Uterus (tissue), 4 donors: Measurements from ENCODE around the gene IPO11. TPM values are rescaled to one million over a fixed set of nuclear protein-coding genes. Genes with fewer than 3 reads are reported as not detected.

Experiments used
- DNase-seq, 2 donors: peaks; one replicate each; pipeline ENCODE4 v3.0.0-alpha.2; 2019 to 2020
- H3K27ac ChIP-seq, 2 donors: fragments of 200-600 bp; sonication (generic); 1 replicate in 1 of 2; 2 replicates in 1 of 2; pipeline ENCODE4 v1.5.1; 2016 to 2018
- H3K27me3 ChIP-seq, 2 donors: fragments of 200-600 bp; sonication (generic); one replicate each; pipeline ENCODE4 v1.5.1; 2018 to 2019; ENCODE audit warnings: control low read depth in 1 of 2
- H3K36me3 ChIP-seq, 2 donors: fragments of 200-600 bp; sonication (generic); one replicate each; pipeline ENCODE4 v1.5.1; 2019; ENCODE audit warnings: control low read depth in 1 of 2
- H3K4me1 ChIP-seq, 2 donors: fragments of 200-600 bp; sonication (generic); one replicate each; pipeline ENCODE4 v1.5.1; 2018 to 2019; ENCODE audit warnings: control low read depth in 1 of 2
- H3K4me3 ChIP-seq, 2 donors: fragments of 200-600 bp; sonication (generic); 1 replicate in 1 of 2; 2 replicates in 1 of 2; pipeline ENCODE4 v1.5.1; 2018 to 2019; ENCODE audit warnings: mild to moderate bottlenecking in 1 of 2
- H3K9me3 ChIP-seq, 2 donors: fragments of 200-600 bp; sonication (generic); one replicate each; pipeline ENCODE4 v1.5.1; 2019; ENCODE audit warnings: control low read depth in 1 of 2
- POLR2A ChIP-seq, 2 donors: fragments of 450-650 bp; IDR thresholded peaks; one replicate each; pipeline ENCODE4 v1.6.1; 2016; ENCODE audit warnings: antibody characterized with exemption in 2 of 2, mild to moderate bottlenecking in 1 of 2, moderate library complexity in 1 of 2
- intact Hi-C: fragments of 100-400 bp; cut with DNase I; formaldehyde crosslinking; loops from one replicate; pipeline ENCODE4 v1.15.1; 2023; ENCODE audit warnings: low total_unique reads
- total RNA-seq, 4 donors: library from RNA; depleted of rRNA in 3 of 4; stranded (reverse); fragments of >200 nt in 3 of 4; gene quantifications; one replicate each; pipeline versions ENCODE4 v1.1.0 to v1.2.4, GENCODE V29; 2014 to 2023
- TF ChIP-seq, protein P1 (sequence below), 4 experiments: fragments of 200-600 bp in 2 of 4; fragments of 450-650 bp in 2 of 4; sonication (generic) in 2 of 4; IDR thresholded peaks; one replicate each; pipeline ENCODE4 v1.5.1; 2016 to 2019; ENCODE audit warnings: antibody characterized with exemption in 4 of 4, mild to moderate bottlenecking in 2 of 4, moderate library complexity in 1 of 4
- donor health status: DM: yes; HTN: yes; CAD: no.

The IPO11 gene
- total RNA-seq, 4 donors from 2014 or later: 20.0 to 62.0 (median 45.3) TPM

DNA sequence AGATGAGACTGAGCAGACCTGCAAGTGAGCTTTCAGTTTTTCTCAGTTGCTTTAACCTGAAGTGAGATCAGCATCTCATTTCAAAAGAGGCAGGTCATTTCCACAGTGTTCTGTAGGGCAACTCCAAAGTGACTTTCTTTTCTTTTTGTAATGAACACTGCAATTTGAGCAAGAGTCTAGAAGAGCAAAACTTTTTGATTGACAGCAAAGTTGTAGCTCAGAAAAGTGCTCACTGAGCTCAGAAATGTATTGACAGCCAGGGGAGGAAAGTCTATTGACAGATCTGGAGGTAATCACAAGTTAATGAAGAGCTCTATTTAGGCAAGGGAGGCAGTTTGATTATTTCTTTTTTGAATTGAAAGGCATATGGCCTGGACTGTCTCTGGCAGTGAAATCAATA, 220.7 kb downstream of the IPO11 start:
- no peaks in the 10 kb centered on the region for H3K36me3 ChIP-seq
- TF ChIP-seq, protein P1, sequence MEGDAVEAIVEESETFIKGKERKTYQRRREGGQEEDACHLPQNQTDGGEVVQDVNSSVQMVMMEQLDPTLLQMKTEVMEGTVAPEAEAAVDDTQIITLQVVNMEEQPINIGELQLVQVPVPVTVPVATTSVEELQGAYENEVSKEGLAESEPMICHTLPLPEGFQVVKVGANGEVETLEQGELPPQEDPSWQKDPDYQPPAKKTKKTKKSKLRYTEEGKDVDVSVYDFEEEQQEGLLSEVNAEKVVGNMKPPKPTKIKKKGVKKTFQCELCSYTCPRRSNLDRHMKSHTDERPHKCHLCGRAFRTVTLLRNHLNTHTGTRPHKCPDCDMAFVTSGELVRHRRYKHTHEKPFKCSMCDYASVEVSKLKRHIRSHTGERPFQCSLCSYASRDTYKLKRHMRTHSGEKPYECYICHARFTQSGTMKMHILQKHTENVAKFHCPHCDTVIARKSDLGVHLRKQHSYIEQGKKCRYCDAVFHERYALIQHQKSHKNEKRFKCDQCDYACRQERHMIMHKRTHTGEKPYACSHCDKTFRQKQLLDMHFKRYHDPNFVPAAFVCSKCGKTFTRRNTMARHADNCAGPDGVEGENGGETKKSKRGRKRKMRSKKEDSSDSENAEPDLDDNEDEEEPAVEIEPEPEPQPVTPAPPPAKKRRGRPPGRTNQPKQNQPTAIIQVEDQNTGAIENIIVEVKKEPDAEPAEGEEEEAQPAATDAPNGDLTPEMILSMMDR (IDR thresholded peaks at IDR 0.05): no peak
- TF ChIP-seq POLR2A (IDR thresholded peaks at IDR 0.05): no peak
- H3K4me1 ChIP-seq: no peaks in the 10 kb centered on the region
- DNase-seq: no peak
- no peaks in the 10 kb centered on the region for H3K27me3 ChIP-seq
- no peak overlapping the region for H3K4me3 ChIP-seq
- no peaks in the 10 kb centered on the region for H3K9me3 ChIP-seq
- no peak overlapping the region for H3K27ac ChIP-seq
- intact Hi-C loops: no loop called here

DNA sequence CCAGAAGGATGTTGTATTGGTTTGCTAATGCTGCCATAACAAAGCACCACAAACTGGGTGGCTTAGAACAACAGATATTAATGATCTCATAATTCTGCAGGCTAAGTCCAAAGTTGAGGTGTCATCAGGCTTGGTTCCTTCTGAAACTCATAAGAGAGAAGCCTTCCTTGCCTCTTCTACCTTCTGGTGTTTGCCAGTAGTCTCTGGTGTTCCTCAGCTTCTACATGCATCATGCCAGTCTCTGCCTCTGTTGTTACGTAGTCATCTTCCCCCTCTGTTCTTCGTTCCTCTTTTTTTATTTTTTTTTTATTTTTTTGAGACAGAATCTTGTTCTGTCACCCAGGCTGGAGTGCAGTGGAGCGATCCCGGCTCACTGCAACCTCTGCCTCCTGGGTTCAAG, 227.9 kb downstream of the IPO11 start:
- H3K4me1 ChIP-seq: no peaks in the 10 kb centered on the region
- intact Hi-C loops: no loop called here
- no peak overlapping the region for H3K27ac ChIP-seq
- H3K27me3 ChIP-seq: no peaks in the 10 kb centered on the region
- H3K36me3 ChIP-seq: no peaks in the 10 kb centered on the region
- H3K9me3 ChIP-seq: no peaks in the 10 kb centered on the region
- no peak overlapping the region for H3K4me3 ChIP-seq
- no peak for DNase-seq
- no peak for TF ChIP-seq POLR2A (IDR thresholded peaks at IDR 0.05)
- TF ChIP-seq, protein P1 (IDR thresholded peaks at IDR 0.05): no peak

DNA sequence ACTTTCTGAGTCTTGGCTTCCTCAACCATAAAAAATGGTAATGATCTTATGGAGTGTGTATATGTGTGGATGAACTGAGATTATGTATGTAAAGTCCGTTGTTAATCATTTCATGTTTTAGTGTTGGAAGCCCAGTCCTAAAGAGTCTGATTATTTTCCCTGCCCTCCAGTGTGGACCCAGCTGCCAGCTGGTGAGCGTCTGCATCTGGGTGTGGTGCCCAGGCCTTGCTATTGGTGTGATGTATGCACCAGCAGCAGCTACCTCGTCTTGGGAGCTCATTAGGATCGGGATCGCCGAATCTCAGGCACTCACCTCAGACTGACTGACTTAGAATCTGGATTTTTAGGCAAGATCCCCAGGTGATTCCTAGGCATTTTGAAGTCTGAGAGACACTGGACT, 229.9 kb downstream of the IPO11 start:
- Histone ChIP-seq H3K4me1 (no peaks in the 10 kb centered on the region), H3K4me3 (no peak overlapping the region), H3K36me3 (no peaks in the 10 kb centered on the region), H3K9me3 (no peaks in the 10 kb centered on the region), H3K27ac (no peak overlapping the region), H3K27me3 (no peaks in the 10 kb centered on the region)
- intact Hi-C loops: no loop called here
- no peak for DNase-seq
- TF ChIP-seq, protein P1 (IDR thresholded peaks at IDR 0.05): no peak
- TF ChIP-seq POLR2A (IDR thresholded peaks at IDR 0.05): no peak

GRCh38 chr5:62643556-62644451, 231.2 kb downstream of the IPO11 start:
- Histone ChIP-seq H3K9me3 (no peaks in the 10 kb centered on the region), H3K27ac (no peak overlapping the region), H3K27me3 (no peaks in the 10 kb centered on the region), H3K36me3 (no peaks in the 10 kb centered on the region), H3K4me3 (no peak overlapping the region), H3K4me1 (no peaks in the 10 kb centered on the region)
- intact Hi-C loops: no loop called here
- DNase-seq: no peak
- TF ChIP-seq POLR2A (IDR thresholded peaks at IDR 0.05): no peak
- TF ChIP-seq, protein P1 (IDR thresholded peaks at IDR 0.05): no peak

DNA sequence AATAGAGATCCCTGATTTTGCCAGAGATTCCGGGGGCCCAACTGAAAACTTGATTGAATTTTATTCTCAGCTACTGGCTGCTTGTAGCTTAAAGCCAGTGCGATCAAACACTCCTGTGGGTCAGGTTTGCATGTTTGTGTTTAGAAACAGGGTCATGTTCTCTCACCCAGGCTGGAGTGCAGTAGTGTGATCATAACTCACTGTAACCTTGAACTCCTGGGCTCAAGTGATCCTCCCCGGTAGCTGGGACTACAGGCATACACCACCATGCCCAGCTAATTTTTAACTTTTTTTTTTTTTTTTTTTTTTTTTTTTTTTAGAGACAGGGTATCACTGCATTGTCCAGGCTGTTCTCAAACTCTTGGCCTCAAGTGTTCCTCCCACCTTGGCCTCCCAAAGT, 232.7 kb downstream of the IPO11 start:
- no peak for TF ChIP-seq POLR2A (IDR thresholded peaks at IDR 0.05)
- TF ChIP-seq, protein P1 (IDR thresholded peaks at IDR 0.05): no peak
- H3K4me1 ChIP-seq: no peaks in the 10 kb centered on the region
- no peak overlapping the region for H3K4me3 ChIP-seq
- intact Hi-C loops: no loop called here
- H3K27me3 ChIP-seq: no peaks in the 10 kb centered on the region
- no peak overlapping the region for H3K27ac ChIP-seq
- no peaks in the 10 kb centered on the region for H3K36me3 ChIP-seq
- H3K9me3 ChIP-seq: no peaks in the 10 kb centered on the region
- DNase-seq: no peak
